Choroid plexus epithelial cell (primary cell): Measurements from ENCODE around the gene SNX20.
A peak's percentile ranks its signal among the peaks of the same experiment; 100 is the strongest.

ENCODE experiments used
- DNase-seq: peaks from one replicate; pipeline ENCODE4 v3.0.0-alpha.2; 2010; ENCODE audit warnings: low read depth
- H3K4me3 ChIP-seq: 2 replicates; pipeline ENCODE4 v1.5.1; 2011; ENCODE audit warnings: low read depth, mild to moderate bottlenecking, control low read depth, low read length, moderate library complexity
- TF ChIP-seq, protein P1 (sequence below): conservative IDR thresholded peaks from 2 replicates; pipeline ENCODE4 v1.5.1; 2011; ENCODE audit warnings: low read depth, mild to moderate bottlenecking, control low read depth, inconsistent platforms, low read length, moderate library complexity

The SNX20 gene

GRCh38 chr16:50659806-50660205, 21.3 kb downstream of the SNX20 start:
- TF ChIP-seq, protein P1, sequence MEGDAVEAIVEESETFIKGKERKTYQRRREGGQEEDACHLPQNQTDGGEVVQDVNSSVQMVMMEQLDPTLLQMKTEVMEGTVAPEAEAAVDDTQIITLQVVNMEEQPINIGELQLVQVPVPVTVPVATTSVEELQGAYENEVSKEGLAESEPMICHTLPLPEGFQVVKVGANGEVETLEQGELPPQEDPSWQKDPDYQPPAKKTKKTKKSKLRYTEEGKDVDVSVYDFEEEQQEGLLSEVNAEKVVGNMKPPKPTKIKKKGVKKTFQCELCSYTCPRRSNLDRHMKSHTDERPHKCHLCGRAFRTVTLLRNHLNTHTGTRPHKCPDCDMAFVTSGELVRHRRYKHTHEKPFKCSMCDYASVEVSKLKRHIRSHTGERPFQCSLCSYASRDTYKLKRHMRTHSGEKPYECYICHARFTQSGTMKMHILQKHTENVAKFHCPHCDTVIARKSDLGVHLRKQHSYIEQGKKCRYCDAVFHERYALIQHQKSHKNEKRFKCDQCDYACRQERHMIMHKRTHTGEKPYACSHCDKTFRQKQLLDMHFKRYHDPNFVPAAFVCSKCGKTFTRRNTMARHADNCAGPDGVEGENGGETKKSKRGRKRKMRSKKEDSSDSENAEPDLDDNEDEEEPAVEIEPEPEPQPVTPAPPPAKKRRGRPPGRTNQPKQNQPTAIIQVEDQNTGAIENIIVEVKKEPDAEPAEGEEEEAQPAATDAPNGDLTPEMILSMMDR = no peak
- no peak for DNase-seq
- no peak overlapping the region for H3K4me3 ChIP-seq

DNA sequence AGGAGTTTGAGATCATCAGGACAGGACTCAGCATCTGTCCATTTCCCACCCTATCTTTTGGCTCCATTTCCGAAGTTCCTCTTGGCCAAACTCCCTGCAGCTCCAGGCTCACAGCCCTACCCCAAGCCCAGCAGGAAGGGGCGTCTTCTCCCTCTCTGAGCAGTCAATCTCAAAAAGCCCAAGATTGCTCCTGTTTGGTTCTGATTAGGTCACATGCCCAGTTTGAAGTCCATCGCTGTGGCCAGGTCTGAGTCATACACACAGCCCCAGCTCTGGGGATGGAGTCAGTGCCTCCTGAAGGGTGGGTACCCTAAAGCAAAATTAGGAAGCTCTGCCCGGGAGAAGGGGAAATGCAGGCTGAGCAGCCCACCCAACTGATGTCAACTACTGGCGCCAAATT, 23.9 kb downstream of the SNX20 start:
- peak; percentile 13 for DNase-seq
- no peak overlapping the region for H3K4me3 ChIP-seq
- TF ChIP-seq, protein P1 = no peak

- TF ChIP-seq, protein P1 = no peak
- no peak for DNase-seq
- H3K4me3 ChIP-seq = no peak overlapping the region
Measured at GRCh38 chr16:50655558-50656055, 25.5 kb downstream of the SNX20 start.

- TF ChIP-seq, protein P1 = no peak
- no peak overlapping the region for H3K4me3 ChIP-seq
- no peak for DNase-seq
Measured at GRCh38 chr16:50653633-50654519, 27.2 kb downstream of the SNX20 start.

DNA sequence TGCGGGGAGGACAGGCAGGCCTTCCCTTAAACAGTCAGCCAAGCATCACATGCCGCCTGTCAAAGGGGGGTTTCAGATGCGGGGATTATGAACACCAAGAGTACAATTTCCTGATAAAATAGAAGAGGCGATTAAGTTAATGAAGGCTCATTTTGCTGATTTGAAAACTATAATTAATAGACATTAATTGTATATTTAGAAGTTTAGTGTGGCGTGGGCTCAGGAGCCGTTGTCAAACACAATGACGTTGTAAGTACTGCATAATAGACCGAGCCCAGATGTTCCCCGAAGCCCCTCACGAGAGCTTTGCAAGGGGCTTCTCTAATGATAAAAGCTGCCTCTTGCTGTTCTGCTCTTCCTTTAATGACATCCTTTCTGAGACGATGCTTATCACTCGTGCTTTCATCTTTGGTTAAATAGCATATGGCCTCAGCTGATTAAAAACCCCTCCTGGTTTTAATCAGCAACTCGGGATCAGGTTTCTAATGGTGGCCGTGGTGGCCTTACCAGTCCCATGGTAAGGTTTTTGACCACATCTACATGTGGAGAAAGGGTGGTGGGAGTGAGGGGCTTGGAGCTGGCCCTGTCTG, 28.2 kb downstream of the SNX20 start:
- no peak overlapping the region for H3K4me3 ChIP-seq
- TF ChIP-seq, protein P1 = no peak
- DNase-seq = no peak

GRCh38 chr16:50651835-50652438, 29.2 kb downstream of the SNX20 start:
- TF ChIP-seq, protein P1 = no peak
- H3K4me3 ChIP-seq = no peak overlapping the region

More at GRCh38 chr16:50651835-50652438, 29.2 kb downstream of the SNX20 start:
- DNase-seq = no peak
